DMS53 treated with DMSO at 0.1 percent for 48 hours (cell line): Measurements from ENCODE around the gene RASGRF1.

Experiments
- DNase-seq: peaks from one replicate; lab custom pipeline; 2025; ENCODE audit not compliant: unreplicated experiment; lab: John Stamatoyannopoulos, UW

RASGRF1 gene

DNA sequence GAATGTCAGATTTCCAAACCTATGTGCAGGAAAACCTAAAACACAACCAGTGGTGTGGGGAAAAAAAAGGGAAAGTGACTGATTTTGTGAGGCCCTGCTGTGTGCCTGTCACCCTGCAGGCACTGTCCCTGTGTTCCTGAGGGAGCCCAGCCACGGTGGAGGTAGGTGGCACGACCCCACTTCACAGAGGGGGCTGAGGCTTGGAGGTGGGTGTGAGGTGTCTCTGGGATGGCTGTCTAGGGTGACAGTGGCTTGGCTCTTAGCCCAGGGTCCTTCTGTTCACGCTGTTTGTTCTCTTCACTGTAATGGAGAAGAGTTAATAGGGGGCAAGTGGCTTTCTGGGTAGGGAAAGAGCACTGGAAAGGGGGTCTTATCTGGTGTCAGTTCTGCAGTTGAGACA is 22.6 kb downstream of the RASGRF1 start:
- DNase-seq = no peak

DNA sequence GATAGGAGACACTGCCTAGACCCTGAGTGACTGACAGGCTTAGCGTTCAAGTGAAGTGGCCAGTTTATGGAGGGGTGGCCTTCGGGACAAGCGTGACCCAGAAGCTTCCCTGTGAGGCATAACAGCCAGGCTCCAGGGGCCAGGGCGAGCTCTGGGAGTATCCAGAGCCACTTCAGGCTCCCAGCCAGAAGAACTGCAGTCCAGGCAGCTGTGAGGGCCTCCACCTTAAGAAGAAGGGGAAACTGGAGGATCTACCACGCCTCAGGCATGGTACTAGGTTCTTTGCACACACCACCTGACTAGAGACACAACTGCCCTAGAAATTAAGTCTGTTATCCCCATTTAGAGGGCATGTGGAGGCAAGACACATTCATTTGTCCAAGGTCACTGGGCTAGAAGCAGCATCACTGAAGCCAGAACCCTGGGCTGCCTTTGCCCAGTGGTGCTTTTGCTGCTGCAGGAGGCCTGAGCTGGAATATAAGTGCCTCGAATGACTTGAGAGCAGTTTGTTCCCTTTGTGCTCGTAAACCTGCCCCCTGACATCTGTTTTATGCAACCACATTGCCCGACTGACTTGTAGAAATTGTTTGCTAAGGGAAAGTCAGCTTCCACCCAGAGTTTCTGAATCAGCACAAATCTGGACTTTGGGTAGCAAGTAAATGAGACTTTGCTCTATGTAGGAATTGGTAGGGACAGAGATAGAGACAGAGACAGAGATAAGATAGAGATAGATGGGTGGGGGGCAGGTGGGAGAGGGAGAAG is 23.3 kb downstream of the RASGRF1 start:
- no peak for DNase-seq

DNA sequence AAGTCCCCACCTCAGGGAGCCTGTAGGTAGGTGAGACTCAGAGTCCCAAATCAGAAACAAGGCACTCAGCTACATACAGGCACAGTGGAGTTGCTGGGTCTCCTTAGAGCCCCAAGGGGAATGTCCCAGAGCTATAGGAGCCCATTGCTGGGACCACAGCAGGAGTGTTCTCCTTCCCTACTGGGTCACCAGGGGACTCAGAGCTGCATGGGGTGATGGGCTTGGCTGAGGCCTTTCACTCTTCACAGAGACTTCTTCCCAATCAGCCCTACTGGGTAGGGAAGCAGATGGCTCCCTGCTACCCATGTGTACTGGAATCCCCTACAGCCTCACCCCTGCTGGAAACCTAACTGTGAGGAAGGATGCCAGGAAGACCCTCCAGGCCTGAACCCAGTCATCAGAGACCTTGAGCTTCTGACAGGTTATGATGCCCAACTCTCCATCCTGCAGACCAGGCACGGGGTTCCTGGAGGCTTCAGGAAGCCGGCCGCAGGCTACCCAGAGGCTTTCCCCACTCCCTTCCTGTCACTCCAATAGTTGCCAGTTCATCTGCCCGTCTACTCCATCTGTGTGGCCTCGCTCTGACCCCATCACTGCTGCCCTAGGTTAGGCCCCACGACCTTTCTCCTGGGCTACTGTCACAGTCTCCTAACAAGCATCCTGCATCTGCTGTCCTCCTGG is 24.0 kb downstream of the RASGRF1 start:
- DNase-seq = no peak

DNA sequence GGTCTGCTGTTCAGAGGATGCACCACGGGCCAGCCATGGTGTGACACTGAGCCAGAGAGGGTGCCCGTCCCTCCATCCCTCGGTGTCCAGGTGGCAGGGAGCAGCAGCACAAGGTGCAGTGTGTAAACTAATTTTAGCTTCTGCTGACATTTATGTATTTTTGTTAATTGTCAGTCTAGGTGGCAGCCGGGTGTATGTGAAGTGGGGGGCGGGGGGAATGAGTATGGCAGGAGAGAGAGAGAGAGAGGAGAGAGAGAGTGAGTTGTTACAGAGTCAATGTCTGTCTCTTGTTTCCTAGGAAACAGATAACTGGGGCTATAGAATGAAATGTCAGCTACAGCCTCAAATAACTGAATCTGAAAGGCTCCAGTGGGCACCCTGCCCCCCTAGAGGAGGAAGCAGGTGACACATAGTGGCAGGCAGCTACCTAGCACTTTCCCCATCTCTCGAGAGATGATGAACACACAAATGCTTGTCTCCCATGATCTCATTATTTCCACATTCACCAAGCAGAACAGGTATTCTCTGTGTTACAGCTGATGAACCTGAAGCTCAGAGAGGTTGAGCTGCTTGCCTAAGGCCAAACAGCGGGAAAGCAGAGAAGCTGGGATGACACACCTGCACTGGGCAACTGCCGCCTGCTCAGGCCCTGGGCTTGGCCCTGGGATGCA is 24.7 kb downstream of the RASGRF1 start:
- no peak for DNase-seq

DNA sequence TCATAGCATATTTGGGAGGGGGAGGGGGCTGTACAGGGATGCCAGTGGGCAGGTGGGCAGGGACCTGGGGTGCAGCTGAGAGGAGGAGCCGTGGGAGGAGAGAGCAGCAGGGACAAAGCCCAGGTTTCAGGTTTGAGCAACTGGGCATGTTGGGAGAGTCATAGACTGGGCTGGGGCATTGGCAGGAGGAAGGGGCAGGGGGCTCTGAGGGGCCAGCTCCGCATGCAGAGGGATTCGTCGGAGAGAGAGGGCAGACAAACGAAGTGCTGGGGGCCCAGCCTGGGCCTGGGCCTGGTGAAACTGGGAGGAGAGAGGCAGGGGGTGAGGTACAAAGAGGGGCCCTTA is 25.2 kb downstream of the RASGRF1 start:
- DNase-seq = no peak

DNA sequence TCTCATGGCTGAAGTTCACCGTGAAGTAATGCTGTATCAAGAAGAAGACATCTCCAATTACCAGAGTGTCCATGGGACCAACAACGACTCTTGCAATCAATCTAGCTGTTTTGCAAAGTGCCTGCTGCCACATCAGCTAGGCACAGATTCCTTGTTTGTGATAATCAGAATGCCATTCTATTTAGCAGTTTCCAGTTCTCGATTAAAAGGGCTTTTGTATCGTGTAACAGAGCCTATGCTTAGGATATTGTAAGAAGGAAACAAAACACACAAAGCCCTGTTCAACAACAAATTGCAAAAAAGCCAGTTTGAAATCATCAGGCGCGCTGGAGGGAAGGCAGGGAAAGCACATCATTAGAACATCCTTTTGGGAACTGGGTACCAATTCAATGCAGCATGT is 26.1 kb downstream of the RASGRF1 start:
- DNase-seq = no peak

DNA sequence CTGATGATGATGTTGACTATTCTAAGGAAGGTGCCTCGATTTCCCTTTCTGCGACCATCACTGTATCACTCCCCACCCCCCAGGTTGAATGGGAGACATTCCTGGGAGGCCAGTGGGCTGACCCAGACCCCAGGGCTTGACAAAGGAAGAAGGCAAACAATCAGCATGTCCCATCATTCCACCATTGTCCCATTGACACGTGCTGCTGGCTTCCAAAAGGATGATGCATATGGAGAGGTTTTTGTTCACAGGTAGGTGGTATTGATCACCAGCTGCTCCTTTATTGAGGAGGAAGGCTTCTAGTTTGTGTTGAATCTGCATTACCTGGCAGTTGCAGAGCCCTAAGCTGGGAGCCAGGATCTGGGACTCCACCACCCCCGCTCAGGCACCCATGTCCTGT is 30.4 kb downstream of the RASGRF1 start:
- no peak for DNase-seq

DNA sequence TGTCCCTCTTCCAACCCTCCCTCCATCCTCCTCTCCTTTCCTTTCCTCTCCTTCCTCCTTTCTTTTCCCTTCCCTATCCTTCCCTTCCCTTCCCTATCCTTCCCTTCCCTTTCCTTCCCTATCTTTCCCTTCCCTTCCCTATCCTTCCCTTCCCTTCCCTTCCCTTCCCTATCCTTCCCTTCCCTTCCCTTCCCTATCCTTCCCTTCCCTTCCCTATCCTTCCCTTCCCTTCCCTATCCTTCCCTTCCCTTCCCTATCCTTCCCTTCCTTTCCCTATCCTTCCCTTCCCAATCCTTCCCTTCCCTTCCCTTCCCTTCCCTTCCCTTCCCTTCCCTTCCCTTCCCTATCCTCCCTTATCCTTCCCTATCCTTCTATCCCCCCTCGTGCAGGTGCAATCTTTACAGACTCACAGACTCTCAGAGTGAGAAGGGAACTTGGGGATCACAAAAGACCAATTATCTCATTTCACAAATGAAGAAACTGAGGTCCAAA is 31.5 kb downstream of the RASGRF1 start:
- DNase-seq = no peak

DNA sequence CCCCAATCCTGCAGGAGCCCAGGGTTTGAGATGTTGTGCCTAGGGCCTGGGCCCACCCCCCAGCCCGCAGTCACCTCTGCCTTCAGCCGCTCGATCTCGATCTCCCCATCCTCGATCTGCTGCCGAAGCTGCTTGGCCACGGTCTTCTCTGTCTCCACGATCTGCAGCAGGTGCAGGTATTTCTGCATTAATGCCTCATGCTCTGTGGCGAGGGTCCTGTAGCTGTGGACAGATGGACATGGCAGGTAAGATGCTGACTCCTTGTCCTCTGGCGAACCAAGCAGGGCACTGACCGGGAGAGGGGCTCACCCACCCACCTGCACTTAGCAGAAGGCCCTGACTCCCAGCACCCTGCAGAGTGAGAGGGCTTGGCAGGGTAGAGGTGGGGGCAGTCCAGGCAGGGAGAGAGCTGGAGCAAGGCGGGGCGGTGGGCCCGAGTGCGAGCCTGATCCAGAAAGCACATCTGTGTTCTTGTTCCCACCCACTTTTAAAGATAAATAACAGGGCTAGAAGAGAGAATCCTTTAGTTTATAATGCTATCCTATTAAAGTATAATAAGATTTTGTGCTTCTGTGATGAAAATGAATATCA is 32.2 kb downstream of the RASGRF1 start:
- DNase-seq = no peak

DNA sequence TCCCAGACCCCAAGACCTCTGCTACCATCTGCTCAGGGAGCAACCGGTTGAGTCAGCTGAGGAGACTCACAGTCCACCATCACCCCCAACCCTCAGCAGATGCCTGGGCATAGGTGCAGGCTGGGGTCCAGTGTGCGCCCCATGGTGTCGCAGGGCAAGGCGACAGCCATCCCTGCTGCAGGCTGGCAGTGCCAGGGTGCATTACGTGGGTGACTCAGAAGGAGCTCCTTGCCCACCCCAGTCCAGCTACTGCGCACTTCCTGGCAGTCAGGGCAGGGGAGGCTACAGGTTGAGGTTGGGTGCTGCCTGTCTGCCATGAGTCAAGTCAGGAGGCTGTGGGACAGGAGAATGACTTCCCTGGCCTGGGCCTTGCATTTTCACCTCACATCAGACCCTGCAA is 33.5 kb downstream of the RASGRF1 start:
- DNase-seq = no peak

DNA sequence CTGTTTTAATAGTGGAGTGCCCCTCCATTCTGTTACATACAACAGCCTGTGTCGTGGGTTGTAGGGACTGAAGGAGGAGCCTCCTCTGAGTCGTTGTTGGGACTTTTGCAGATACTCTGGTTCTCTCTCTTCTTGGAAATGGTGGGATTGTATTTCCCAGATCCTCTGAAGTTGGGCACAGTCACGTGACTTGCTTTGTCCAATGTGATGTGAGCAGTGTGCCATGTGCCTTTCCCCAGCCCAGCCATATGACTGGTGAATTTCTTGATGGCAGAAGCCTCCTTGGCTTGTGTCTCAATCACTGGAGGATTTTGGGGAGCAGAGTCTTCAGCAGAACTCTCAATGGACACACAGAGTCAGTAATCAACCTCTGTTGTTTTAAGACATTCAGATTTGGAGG is 36.2 kb downstream of the RASGRF1 start:
- DNase-seq = no peak

DNA sequence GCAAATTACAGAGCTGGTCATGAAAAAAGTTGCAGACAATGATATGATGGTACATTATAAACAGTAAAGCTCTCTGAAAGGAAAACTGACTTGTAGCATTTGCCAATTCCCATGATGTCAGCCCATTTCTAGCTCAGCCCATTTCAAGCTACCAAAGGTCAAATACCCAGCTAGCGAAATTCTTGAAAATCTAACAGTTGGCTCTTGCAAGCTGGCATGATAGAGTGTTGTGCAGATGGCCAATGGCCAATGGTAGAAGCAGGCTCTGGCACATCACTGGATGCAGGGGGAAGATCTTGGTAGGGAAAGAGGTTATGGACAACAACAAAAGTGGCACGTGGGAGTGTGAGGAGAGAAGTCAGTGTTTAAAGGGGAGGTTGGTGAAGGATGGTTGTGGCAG is 36.7 kb downstream of the RASGRF1 start:
- no peak for DNase-seq

DNA sequence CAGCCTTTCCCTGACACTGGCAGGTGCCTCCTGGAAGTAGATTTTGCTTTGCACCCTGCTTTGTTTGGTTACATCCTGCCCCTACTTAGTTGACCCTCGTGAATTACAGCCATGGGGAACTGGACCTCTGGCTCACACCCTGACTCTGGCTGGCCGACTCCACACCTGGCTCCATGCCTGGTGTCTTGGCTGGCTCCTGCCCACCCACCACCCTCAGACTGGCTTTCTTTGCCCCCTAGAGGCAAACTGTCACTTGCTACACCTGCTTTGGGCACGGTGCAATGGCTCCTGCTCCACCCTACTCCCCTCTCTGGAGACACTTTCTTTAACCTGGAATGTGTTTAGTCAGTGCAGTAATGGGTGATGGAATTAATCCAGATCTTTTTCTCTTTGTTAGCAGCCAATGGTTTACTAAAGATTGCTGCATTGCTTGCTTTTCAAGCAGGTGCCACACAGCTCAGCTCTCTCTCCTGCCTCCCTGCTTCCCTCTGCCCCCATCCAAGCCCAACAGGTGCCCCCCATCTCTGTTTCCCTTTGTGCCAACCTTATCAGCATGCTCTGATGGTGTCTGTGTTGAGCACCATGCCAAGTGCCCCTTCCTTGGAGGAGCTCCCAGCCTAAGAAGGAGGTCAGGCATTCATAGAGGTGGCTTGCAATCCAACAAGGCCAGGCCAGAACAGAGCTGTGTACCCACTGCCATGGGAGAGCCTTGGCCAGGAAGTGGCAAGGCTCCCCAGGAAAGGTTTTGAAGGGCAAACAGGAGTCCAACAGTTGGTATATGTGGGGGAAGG is 38.4 kb downstream of the RASGRF1 start:
- DNase-seq = no peak

DNA sequence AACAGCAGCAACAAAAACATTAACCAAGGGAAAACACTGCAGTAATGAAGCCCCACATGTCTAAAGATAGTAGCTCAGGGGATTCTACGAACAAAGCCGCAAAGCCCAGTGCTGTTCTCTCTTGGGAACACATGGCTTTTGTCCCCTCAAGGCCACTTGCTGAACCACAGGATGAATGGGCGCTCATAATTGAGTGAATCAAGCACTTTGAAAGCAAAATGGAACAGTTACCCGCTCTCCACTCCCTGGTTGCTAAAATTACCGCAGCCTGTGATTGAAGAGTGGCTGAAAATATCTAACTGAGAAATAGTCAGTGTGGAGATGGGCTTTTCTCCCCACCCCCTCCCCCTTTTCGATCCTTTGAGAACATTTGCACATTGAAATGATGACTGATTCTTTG is 39.6 kb downstream of the RASGRF1 start:
- no peak for DNase-seq

DNA sequence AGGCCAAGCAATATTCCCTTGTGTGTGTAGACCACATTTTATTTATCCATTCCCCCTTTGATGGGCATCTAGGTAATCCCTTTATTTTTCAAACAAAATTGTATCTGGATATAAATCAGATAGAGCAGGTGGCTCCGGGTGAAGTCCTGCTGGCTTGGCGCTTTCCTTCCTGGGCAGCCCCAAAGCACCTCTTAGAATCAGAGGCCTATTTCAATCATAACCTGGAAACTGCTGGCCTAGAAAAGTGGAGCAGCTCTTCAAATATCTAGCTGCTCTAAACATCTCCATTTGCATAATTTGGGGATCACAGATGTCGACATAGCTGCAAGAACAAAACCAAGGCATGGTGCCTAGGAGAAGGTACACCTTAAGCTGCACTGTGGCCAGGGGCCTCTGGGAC is 40.2 kb downstream of the RASGRF1 start:
- no peak for DNase-seq

DNA sequence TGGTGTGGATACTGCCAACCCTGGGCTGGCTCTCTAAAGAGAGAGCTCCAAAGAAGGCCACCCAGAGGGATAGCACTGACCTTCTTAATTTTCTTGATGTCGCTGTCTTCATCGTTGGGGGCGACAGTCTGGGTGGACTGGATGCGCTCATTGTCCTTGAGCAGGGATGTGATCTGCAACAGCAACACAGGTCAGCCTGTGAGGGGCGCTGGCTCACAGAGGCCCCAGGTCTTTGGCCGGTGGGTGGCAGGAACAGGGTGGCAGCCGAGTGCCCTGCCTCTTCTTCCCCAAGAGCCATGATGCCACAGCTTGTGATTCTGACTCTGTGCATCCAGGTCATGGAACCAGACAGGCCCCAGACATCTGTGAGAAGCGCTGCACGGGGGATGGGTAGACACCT is 41.2 kb downstream of the RASGRF1 start:
- no peak for DNase-seq

DNA sequence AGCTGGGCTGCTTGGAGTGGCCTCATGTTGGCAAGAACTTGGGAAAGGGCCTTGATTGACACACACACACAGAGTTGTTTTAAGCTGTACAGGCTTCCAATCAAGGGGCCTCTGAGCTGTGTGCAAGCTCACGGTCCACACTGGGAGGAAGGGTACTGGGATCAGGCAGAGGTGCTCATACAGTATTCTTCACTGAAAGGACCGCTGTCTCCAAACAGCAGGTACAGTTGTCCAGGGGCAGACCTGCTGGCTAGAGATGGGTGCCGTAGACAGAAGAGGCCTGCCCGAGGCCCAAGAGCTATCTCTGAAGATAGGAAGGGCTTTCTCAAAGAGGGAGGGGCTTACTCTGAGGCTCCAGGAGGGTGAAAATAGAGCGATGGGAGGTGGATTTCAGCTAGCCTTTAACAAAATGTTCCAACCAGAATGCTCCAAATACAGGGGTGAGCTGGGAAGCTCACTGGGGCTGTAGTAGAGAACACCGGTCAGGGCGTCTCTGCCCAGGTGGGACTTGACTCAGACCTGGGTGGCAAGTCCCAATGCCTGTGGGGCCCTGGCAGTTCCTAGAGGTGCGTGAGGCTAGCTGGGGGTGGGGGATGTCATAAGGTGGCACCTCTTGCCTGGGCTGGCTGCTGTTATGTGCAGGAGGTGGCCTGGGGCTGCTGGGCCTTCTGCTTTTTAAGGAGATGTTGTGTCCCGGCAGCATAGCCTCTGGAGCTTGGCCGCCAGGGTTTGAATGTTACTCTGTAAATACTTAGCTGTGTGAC is 42.7 kb downstream of the RASGRF1 start:
- no peak for DNase-seq

DNA sequence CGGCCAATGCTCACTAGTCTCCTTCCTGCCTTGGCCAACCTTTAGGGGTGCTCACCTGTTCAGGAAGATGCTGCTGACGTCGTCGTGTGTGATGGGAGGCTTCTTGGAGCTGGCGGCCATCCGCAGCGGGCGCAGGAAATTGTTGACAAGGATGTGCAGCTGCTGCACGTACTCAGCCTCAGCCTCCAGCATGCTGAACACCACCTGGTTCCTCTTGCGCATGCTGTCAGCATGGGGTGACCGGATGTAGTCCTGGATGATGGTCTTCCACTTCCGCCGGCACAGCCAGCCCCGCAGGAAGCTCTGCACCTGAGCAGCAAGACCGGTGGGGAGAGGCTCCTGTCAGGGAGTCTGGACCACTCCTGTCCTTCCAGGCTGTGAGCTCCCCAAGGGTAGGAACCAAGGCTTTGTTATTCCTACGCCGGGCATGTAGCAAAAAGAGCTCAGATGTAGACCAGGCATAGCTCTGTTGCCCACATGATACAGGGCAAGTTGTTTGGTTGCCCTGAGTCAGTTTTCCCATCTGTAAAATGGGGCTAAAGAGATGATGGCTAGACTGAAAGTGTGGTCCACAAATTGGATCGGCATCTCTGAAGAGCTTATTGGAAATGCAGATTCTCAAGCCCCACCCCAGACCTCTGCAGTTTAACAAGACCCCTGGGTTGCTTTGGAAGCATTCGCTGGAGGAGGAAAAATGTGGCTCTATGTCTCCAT is 43.7 kb downstream of the RASGRF1 start:
- no peak for DNase-seq

DNA sequence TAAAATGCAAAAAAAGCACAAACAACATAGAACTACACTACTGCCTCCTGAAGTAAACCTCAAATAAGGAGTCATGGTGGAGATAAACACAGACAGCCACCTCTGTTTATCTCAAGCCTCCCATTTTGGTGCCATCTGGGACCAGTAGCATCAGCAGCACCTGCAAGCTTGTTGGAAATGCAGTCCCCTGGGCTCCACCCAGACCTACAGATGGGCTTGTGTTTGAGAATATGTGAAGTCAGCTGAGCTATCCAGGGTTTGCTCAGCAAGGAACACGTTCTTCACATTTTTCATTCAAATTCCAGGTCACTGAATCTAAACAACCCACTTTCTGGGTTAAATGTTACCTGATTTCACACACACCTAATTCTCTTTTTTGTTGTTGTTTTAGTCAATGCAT is 45.5 kb downstream of the RASGRF1 start:
- DNase-seq = no peak
